Small intestine (tissue), 16 donors: ENCODE data around the gene NCR2. TPM values are rescaled to one million over a fixed set of nuclear protein-coding genes. Genes with fewer than 3 reads are reported as not detected.

Source experiments
- DNase-seq, 2 donors: peaks; one replicate each; pipeline versions ENCODE4 v3.0.0 to v3.0.0-alpha.2; 2013
- FAIRE-seq: peaks from 2 replicates; lab custom pipeline; 2012; peaks lifted over from hg19 to GRCh38; lab: Jason Lieb, UNC
- H3K27ac ChIP-seq, 3 donors: one replicate each; pipeline ENCODE4 v1.5.1; 2013; ENCODE audit warnings: low read length in 2 of 3, mild to moderate bottlenecking in 2 of 3, control low read depth in 1 of 3, inconsistent platforms in 1 of 3, low read depth in 1 of 3, moderate library complexity in 1 of 3
- H3K27me3 ChIP-seq, 3 donors: one replicate each; pipeline ENCODE4 v1.6.1; 2013; ENCODE audit warnings: low read length in 3 of 3, inconsistent platforms in 1 of 3; ENCODE audit not compliant: control insufficient read depth in 3 of 3, insufficient read depth in 3 of 3
- H3K36me3 ChIP-seq, 3 donors: one replicate each; pipeline ENCODE4 v1.6.1; 2013; ENCODE audit warnings: low read length in 3 of 3, inconsistent platforms in 1 of 3, low read depth in 1 of 3, mild to moderate bottlenecking in 1 of 3, moderate library complexity in 1 of 3; ENCODE audit not compliant: control insufficient read depth in 3 of 3, insufficient read depth in 2 of 3
- H3K4me1 ChIP-seq, 3 donors: one replicate each; pipeline ENCODE4 v1.6.1; 2013; ENCODE audit warnings: low read length in 2 of 3, inconsistent platforms in 1 of 3, low read depth in 1 of 3, mild to moderate bottlenecking in 1 of 3, moderate library complexity in 1 of 3; ENCODE audit not compliant: control insufficient read depth in 3 of 3, insufficient read depth in 2 of 3
- H3K4me3 ChIP-seq, 3 donors: one replicate each; pipeline ENCODE4 v1.5.1; 2013; ENCODE audit warnings: low read length in 3 of 3, control low read depth in 1 of 3, inconsistent platforms in 1 of 3, low read depth in 1 of 3, mild to moderate bottlenecking in 1 of 3, moderate library complexity in 1 of 3
- H3K9me3 ChIP-seq, 2 donors: one replicate each; pipeline ENCODE4 v1.6.1; 2013; ENCODE audit warnings: low read depth in 1 of 2, low read length in 1 of 2; ENCODE audit not compliant: control insufficient read depth in 2 of 2, insufficient read depth in 1 of 2
- WGBS, 3 donors: extraction: QIAGEN DNeasy Blood & Tissue Kit; methylation state at CpG; one replicate each; pipeline ENCODE4 v1.1.7; 2013; 5-methylcytosine and 5-hydroxymethylcytosine counted together
- long read RNA-seq, 10 donors: transcript quantifications; one replicate each; lab custom pipeline, GENCODE V29; 2026
- polyA plus RNA-seq, 4 donors: library from polyadenylated mRNA; stranded (reverse) in 3 of 4; unstranded in 1 of 4; fragments of 200-250 nt in 3 of 4; fragments of 120-200 nt in 1 of 4; gene quantifications; one replicate each; pipeline versions ENCODE4 v1.2.1 to v1.2.3, GENCODE V29; 2013
- donor health status: healthy with polysubstance abuse.
- donor health status: control.
- donor health status: control.
- donor health status: Bipolar disorder and iron deficiency.
- donor health status: healthy.

Gene NCR2, protein sequence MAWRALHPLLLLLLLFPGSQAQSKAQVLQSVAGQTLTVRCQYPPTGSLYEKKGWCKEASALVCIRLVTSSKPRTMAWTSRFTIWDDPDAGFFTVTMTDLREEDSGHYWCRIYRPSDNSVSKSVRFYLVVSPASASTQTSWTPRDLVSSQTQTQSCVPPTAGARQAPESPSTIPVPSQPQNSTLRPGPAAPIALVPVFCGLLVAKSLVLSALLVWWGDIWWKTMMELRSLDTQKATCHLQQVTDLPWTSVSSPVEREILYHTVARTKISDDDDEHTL
- under 1 TPM in 1 of 4 donors, not detected in 3; 0.65 TPM for polyA plus RNA-seq
- long read RNA-seq, donor 1 = 0 reads
- long read RNA-seq, donor 2 = 0 reads
- long read RNA-seq, donor 3 = 0 reads
- long read RNA-seq, donor 4 = 0 reads
- long read RNA-seq, donor 5 = 0 reads
- long read RNA-seq, donor 6 = 0 reads
- long read RNA-seq, donor 7 = 0 reads
- long read RNA-seq, donor 8 = 0 reads
- long read RNA-seq, donor 9 = 0 reads
- long read RNA-seq, donor 10 = 0 reads

GRCh38 chr6:41335296-41335695 is at the start of gene NCR2:
Gene NCR2, plus strand, starts transcription at chr6:41335608. Its CDS starts 269 bp downstream, at chr6:41335877.
- H3K27me3 ChIP-seq = peaks cover 0 to 17% (median 0%) of the 10 kb centered on the region in 3 donors
- H3K4me1 ChIP-seq = no peaks in the 10 kb centered on the region
- no peak for FAIRE-seq
- H3K9me3 ChIP-seq = no peaks in the 10 kb centered on the region
- H3K4me3 ChIP-seq = no peak within 1 kb of the TSS
- no peak for DNase-seq
- WGBS, 3 donors = 85 to 95% (median 90%) methylated on average over 5 of the region's 5 CpGs
- H3K36me3 ChIP-seq = no peaks in the 10 kb centered on the region
- no peak within 1 kb of the TSS for H3K27ac ChIP-seq

- H3K27ac ChIP-seq = peak within 1 kb of the TSS in 1 of 3 donors; percentile 33
- no peaks in the 10 kb centered on the region for H3K36me3 ChIP-seq
- 73 to 77% (median 75%) methylated on average over 8 of the region's 8 CpGs for WGBS, 3 donors
- H3K27me3 ChIP-seq = peaks cover 0 to 3% (median 0%) of the 10 kb centered on the region in 3 donors
- peak; percentile 5 to 11 for DNase-seq
- FAIRE-seq = no peak
- H3K4me3 ChIP-seq = no peak within 1 kb of the TSS
- no peaks in the 10 kb centered on the region for H3K9me3 ChIP-seq
- no peaks in the 10 kb centered on the region for H3K4me1 ChIP-seq
Observed at GRCh38 chr6:41286544-41287346, 48.7 kb upstream of the NCR2 start, which contains the start of gene TREM1. Gene TREM1, minus strand, starts transcription at chr6:41286682. Its CDS starts 27 bp downstream, at chr6:41286655.

DNA sequence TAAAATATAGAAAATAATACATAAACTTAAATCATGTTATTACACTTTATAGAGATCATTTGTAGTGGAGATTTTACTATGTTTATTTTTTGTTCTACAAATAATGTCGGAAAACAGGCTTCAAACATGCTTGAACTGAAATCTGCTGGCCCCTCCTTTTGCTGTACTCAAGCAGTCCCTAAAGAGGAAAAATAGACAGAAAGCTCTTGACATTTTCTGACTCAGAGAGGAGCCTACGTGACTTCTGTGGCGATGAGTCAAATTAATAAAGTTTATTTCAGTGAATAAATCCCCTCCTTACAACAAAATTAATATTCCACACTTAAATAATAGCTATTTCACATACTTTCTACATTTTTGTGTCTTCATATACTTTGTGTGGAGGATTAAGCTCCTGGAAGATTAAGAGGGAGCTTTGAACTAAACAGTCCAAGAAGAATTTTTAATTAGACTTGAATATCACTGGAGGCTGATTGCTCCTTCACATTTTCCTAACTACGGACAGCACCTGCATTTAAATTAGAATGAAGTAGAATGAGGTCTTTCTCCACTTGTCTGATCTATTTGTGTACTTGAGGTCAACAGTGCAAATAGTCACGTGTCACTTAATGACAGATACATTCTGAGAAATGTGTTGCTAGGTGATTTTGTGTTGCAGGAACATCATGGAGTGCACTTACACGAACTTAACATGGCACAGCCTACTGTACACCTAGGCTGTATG is 47.2 kb upstream of the NCR2 start:
- Histone ChIP-seq H3K9me3 (no peaks in the 10 kb centered on the region), H3K27ac (no peak overlapping the region), H3K4me3 (no peak overlapping the region), H3K4me1 (no peaks in the 10 kb centered on the region), H3K27me3 (peaks cover 0 to 3% (median 0%) of the 10 kb centered on the region in 3 donors), H3K36me3 (no peaks in the 10 kb centered on the region)
- FAIRE-seq (no peak), DNase-seq (peak; percentile 53 to 77)
- 13 to 30% (median 22%) methylated on average over 6 of the region's 6 CpGs for whole genome bisulfite sequencing, 3 donors

- Histone ChIP-seq H3K4me3 (no peak overlapping the region), H3K9me3 (no peaks in the 10 kb centered on the region), H3K4me1 (no peaks in the 10 kb centered on the region), H3K27ac (no peak overlapping the region), H3K27me3 (peaks cover 0 to 3% (median under 1%) of the 10 kb centered on the region in 3 donors), H3K36me3 (no peaks in the 10 kb centered on the region)
- no peak for DNase-seq
- FAIRE-seq = no peak
- 63 to 80% (median 74%) methylated on average over 2 of the region's 2 CpGs for WGBS, 3 donors
Observed at GRCh38 chr6:41288754-41289129, 46.7 kb upstream of the NCR2 start.

DNA sequence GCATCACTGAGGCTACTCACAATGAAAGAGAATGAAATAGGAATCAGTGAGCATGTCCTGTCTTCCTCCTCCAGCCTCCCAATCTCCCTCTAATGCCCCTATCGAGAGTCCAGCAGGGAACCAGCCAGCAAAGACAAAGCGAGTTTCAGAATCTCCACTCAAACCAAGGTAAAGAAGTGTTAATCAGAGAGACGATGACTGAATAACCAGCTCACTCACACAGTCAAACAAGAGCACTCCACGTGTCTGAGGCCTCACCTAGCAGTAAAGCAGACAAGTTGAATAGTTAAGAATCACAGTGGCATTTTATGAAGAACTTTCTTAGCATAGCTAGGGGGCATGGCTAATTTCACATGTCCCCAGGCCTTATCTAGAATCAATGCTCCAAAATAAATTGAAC is 45.6 kb upstream of the NCR2 start:
- WGBS, 3 donors = 88 to 90% (median 88%) methylated on average over 4 of the region's 4 CpGs
- Histone ChIP-seq H3K4me1 (no peaks in the 10 kb centered on the region), H3K27ac (no peak overlapping the region), H3K9me3 (no peaks in the 10 kb centered on the region), H3K4me3 (no peak overlapping the region), H3K36me3 (no peaks in the 10 kb centered on the region), H3K27me3 (peaks cover 0 to 5% (median 5%) of the 10 kb centered on the region in 3 donors)
- DNase-seq = no peak
- no peak for FAIRE-seq

DNA sequence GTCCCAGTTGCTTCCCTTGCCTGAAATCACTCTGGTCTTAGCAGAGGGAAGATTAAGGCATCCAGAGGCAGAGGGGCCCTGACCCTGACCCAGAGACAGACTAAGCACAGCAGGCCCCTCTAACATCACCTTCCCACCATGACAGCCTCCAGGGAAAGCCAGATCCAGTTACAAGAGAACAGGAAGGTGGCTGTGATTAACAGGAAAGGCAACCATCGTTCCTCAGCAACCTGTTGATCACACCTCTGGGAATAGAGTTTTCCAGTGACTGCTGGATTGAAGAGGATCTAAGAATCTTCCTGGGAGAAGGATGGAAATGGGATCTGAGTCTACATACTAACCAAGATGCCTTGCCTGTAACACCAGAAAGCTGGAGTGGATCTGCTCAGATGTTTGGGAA is 43.7 kb upstream of the NCR2 start:
- DNase-seq = no peak
- 50 to 83% (median 71%) methylated on average over 1 of the region's 1 CpG for WGBS, 3 donors
- no peaks in the 10 kb centered on the region for H3K9me3 ChIP-seq
- H3K4me1 ChIP-seq = no peaks in the 10 kb centered on the region
- no peaks in the 10 kb centered on the region for H3K36me3 ChIP-seq
- no peak overlapping the region for H3K4me3 ChIP-seq
- peaks cover 0 to 8% (median 2%) of the 10 kb centered on the region in 3 donors for H3K27me3 ChIP-seq
- no peak for FAIRE-seq
- no peak overlapping the region for H3K27ac ChIP-seq

DNA sequence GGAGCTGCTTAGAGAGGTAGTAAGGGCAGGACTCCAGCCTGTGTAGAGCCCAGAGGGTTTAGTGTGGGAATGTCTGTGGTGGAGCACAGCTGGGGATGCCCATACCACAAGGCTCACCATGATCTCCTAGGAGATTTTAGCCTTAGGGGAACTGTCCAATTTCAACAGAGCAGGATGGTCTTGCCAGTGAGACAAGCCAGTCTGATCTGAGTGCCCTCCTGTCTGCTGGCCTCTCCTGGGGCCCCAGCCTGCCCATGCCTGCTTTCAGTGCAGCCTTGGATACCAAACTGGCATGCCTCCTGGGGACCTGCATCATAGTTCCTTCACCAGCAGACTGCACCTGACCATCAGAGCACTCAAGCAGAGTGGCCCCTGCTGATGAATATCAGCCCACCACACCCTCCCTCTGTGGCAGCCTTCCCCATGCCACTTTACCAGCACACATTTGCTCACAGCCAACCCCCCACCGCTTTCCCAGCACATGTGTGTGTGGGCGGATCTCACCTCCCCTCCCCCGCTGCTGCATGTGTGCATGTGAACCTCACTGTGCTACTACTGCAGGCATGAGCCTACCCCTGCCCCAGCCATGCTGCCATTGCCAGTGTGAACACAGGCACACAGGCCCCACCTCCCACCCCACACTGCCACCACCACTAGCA is 41.1 kb upstream of the NCR2 start:
- 85 to 92% (median 90%) methylated on average over 2 to 3 of the region's 3 CpGs for WGBS, 3 donors
- DNase-seq = no peak
- Histone ChIP-seq H3K27me3 (peaks cover 0 to 8% (median 2%) of the 10 kb centered on the region in 3 donors), H3K36me3 (no peaks in the 10 kb centered on the region), H3K9me3 (peaks cover 0 to 4% of the 10 kb centered on the region in 2 donors), H3K4me1 (no peaks in the 10 kb centered on the region), H3K27ac (no peak overlapping the region), H3K4me3 (no peak overlapping the region)
- no peak for FAIRE-seq
